ENCODE results near the gene PPFIA3.

Gene PPFIA3

DNA sequence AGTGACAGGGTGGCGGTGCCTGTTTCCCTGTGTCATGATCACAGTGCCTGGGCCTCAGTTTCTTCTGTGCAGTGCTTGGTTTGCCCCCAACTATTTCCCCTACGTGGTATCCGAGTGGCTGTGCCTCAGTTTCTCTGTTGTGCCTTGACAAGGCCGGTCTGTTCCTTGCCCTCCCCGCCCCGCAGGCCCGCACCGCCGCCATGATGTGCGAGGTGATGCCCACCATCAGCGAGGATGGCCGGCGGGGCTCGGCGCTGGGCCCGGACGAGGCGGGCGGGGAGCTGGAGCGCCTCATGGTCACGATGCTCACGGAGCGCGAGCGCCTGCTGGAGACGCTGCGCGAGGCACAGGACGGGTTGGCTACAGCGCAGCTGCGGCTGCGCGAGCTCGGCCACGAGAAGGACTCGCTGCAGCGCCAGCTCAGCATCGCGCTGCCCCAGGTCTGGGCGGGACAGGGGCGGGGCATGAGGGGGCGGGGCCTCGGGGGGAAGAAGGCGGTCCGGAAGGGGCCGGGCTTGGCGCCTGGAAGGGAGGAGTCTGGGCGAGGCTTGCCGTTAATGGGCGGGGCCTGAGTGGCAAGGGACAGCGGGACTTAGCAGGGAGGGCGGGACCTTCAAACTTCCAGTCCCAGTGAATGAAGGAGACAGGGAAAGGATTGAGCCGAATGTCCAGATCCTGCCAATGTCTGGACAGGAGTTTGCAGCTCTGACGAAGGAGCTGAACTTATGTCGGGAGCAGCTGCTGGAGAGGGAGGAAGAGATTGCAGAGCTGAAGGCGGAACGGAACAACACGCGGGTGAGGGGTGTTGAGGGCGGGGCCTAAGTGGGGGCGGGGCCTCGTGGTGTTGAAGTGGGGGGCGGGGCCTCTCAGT is 8.6 kb downstream of the PPFIA3 start:
- Histone ChIP-seq H3K4me3 (ENCODE audit: low read length) (peak overlapping the region; percentile 69), H3K9me3 (replicated peaks; ENCODE audit: insufficient read depth, low read length) (no peaks in the 10 kb centered on the region), H3K4me2 (ENCODE audit: low read depth, low read length) (peak overlapping the region; percentile 82), H3F3A (ENCODE audit: insufficient read depth, low read length) (no peaks in the 10 kb centered on the region), H3K4me1 (ENCODE audit: low read length) (peaks cover 9% of the 10 kb centered on the region), H3K9me2 (replicated peaks; ENCODE audit: insufficient read depth, low read length) (no peaks in the 10 kb centered on the region), H3K9ac (ENCODE audit: low read length) (no peak overlapping the region), H3K27ac (ENCODE audit: low read length) (no peak overlapping the region), H4K20me1 (ENCODE audit: insufficient read depth, low read length) (no peaks in the 10 kb centered on the region), H2AFZ (ENCODE audit: low read length) (peak overlapping the region; percentile 90), H3K36me3 (replicated peaks; ENCODE audit: insufficient read depth, low read length) (no peaks in the 10 kb centered on the region), H3K79me2 (ENCODE audit: low read length) (no peaks in the 10 kb centered on the region), H3K27me3 (replicated peaks; ENCODE audit: insufficient read depth, low read length) (peaks cover 6% of the 10 kb centered on the region; the same call in 1 of the 2 replicates)
- TF ChIP-seq, protein P1, sequence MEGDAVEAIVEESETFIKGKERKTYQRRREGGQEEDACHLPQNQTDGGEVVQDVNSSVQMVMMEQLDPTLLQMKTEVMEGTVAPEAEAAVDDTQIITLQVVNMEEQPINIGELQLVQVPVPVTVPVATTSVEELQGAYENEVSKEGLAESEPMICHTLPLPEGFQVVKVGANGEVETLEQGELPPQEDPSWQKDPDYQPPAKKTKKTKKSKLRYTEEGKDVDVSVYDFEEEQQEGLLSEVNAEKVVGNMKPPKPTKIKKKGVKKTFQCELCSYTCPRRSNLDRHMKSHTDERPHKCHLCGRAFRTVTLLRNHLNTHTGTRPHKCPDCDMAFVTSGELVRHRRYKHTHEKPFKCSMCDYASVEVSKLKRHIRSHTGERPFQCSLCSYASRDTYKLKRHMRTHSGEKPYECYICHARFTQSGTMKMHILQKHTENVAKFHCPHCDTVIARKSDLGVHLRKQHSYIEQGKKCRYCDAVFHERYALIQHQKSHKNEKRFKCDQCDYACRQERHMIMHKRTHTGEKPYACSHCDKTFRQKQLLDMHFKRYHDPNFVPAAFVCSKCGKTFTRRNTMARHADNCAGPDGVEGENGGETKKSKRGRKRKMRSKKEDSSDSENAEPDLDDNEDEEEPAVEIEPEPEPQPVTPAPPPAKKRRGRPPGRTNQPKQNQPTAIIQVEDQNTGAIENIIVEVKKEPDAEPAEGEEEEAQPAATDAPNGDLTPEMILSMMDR (IDR thresholded peaks at IDR 0.05; ENCODE audit: low read length), result peak; percentile 22
- TF ChIP-seq EZH2 (optimal IDR thresholded peaks at IDR 0.05; ENCODE audit: low read depth, low read length) (no peak), EZH2phosphoT487 (IDR thresholded peaks at IDR 0.05; ENCODE audit: low read length) (no peak)
- DNase-seq, result peak; percentile 97

DNA sequence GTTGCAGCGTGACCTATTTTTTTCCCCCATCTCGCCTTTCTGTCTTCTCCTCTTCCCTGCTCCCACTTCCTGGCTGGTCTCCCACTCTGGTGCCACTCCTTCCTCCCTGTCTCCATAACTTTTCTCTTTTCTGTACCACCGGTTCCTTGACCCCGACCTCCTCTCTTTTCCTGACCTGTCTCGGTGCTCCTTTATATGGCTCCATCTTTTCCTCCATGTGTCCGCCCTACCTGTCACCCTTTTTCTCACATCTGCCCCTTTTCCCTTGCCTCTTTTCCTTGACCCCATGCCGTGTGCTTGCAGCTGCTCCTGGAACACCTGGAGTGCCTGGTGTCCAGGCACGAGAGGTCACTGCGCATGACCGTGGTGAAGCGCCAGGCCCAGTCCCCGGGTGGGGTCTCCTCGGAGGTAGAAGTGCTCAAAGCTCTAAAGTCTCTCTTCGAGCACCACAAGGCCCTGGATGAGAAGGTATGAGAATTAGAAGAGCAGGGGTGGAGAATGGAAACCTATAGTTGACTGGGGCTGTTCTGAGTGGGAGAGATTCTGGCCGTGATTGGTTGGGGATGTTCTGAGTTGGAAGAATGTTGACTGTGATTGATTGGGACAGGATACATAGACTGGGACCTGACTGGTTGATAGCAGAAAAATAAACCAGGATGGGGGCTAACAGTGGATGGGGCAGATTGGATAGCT is 9.3 kb downstream of the PPFIA3 start:
- H3K4me3 ChIP-seq (ENCODE audit: low read length), result peak overlapping the region; percentile 69
- H3K9me2 ChIP-seq (replicated peaks; ENCODE audit: insufficient read depth, low read length), result no peaks in the 10 kb centered on the region
- H3K4me1 ChIP-seq (ENCODE audit: low read length), result peaks cover 9% of the 10 kb centered on the region
- peak overlapping the region; percentile 82 for H3K4me2 ChIP-seq (ENCODE audit: low read depth, low read length)
- DNase-seq, result no peak
- TF ChIP-seq, protein P1 (IDR thresholded peaks at IDR 0.05; ENCODE audit: low read length), result no peak
- TF ChIP-seq EZH2 (optimal IDR thresholded peaks at IDR 0.05; ENCODE audit: low read depth, low read length), result no peak
- TF ChIP-seq EZH2phosphoT487 (IDR thresholded peaks at IDR 0.05; ENCODE audit: low read length), result no peak
- no peaks in the 10 kb centered on the region for H4K20me1 ChIP-seq (ENCODE audit: insufficient read depth, low read length)
- peak overlapping the region; percentile 87 for H2AFZ ChIP-seq (ENCODE audit: low read length)
- no peaks in the 10 kb centered on the region for H3F3A ChIP-seq (ENCODE audit: insufficient read depth, low read length)
- H3K9me3 ChIP-seq (replicated peaks; ENCODE audit: insufficient read depth, low read length), result no peaks in the 10 kb centered on the region
- H3K27me3 ChIP-seq (replicated peaks; ENCODE audit: insufficient read depth, low read length), result peaks cover 6% of the 10 kb centered on the region; the same call in 1 of the 2 replicates
- H3K79me2 ChIP-seq (ENCODE audit: low read length), result no peaks in the 10 kb centered on the region
- no peaks in the 10 kb centered on the region for H3K36me3 ChIP-seq (replicated peaks; ENCODE audit: insufficient read depth, low read length)
- no peak overlapping the region; the same call in 1 of the 2 replicates for H3K9ac ChIP-seq (ENCODE audit: low read length)
- no peak overlapping the region for H3K27ac ChIP-seq (ENCODE audit: low read length)

DNA sequence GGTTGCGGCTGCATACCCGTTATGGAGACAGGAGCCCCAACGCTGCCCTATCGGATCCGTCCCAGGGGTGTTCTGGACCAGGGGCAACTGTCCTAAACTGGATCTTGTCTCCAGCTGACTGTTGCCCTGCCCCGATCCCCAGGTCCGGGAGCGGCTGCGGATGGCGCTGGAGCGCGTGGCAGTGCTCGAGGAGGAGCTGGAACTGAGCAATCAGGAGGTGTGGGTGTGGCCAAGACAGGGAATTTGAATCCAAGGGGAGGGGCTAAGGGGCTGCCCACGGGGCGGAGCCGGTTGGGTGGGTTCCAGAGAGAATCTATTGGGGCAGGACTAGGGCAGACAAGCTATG is 9.9 kb downstream of the PPFIA3 start:
- TF ChIP-seq EZH2phosphoT487 (IDR thresholded peaks at IDR 0.05; ENCODE audit: low read length) (no peak), EZH2 (optimal IDR thresholded peaks at IDR 0.05; ENCODE audit: low read depth, low read length) (no peak)
- TF ChIP-seq, protein P1 (IDR thresholded peaks at IDR 0.05; ENCODE audit: low read length), result no peak
- Histone ChIP-seq H3K27ac (ENCODE audit: low read length) (no peak overlapping the region), H3K36me3 (replicated peaks; ENCODE audit: insufficient read depth, low read length) (no peaks in the 10 kb centered on the region), H3K4me3 (ENCODE audit: low read length) (no peak overlapping the region), H3K4me2 (ENCODE audit: low read depth, low read length) (no peak overlapping the region), H3K79me2 (ENCODE audit: low read length) (no peaks in the 10 kb centered on the region), H3K4me1 (ENCODE audit: low read length) (peaks cover 9% of the 10 kb centered on the region), H2AFZ (ENCODE audit: low read length) (no peak overlapping the region), H3K9ac (ENCODE audit: low read length) (no peak overlapping the region), H3K9me3 (replicated peaks; ENCODE audit: insufficient read depth, low read length) (no peaks in the 10 kb centered on the region), H4K20me1 (ENCODE audit: insufficient read depth, low read length) (no peaks in the 10 kb centered on the region), H3K9me2 (replicated peaks; ENCODE audit: insufficient read depth, low read length) (no peaks in the 10 kb centered on the region), H3F3A (ENCODE audit: insufficient read depth, low read length) (no peaks in the 10 kb centered on the region), H3K27me3 (replicated peaks; ENCODE audit: insufficient read depth, low read length) (peaks cover 4% of the 10 kb centered on the region; the same call in 1 of the 2 replicates)
- DNase-seq, result no peak
